Endothelial cell of umbilical vein (primary cell): ENCODE results near the gene AK4. TPM values are rescaled to one million over a fixed set of nuclear protein-coding genes. Genes with fewer than 3 reads are reported as not detected.

Source experiments
- BruUV-seq: library from RNA; stranded (reverse); fragments of 400-500 nt; replicated peaks from 2 replicates; lab custom pipeline; 2021; lab: Mats Ljungman, UMichigan
- CTCF ChIA-PET: fragments of 300-600, 350-600 bp; sonication (Branson Sonifier 250); formaldehyde crosslinking; loops from one replicate; lab custom pipeline; 2021; ENCODE audit warnings: antibody characterized with exemption, inconsistent platforms; lab: Charles Lee
- POLR2A ChIA-PET: fragments of 300-600, 350-600 bp; sonication (Branson Sonifier 250); formaldehyde crosslinking; loops from one replicate; lab custom pipeline; 2021; ENCODE audit warnings: antibody characterized with exemption, inconsistent platforms; lab: Charles Lee
- DNase-seq: peaks from one replicate; pipeline ENCODE4 v3.0.0-alpha.2; 2011; ENCODE audit warnings: low read depth, low spot score
- FAIRE-seq: peaks from 2 replicates; lab custom pipeline; 2011; peaks lifted over from hg19 to GRCh38; lab: Jason Lieb, UNC
- H2AFZ ChIP-seq: 2 replicates; pipeline ENCODE4 v1.6.0; 2012; ENCODE audit warnings: low read depth, low read length, control low read depth, inconsistent platforms
- H3K27ac ChIP-seq: 2 replicates; pipeline ENCODE4 v1.5.1; 2011; ENCODE audit warnings: low read depth, mild to moderate bottlenecking, control low read depth, low read length, moderate library complexity; ENCODE audit not compliant: insufficient read depth
- H3K27me3 ChIP-seq, 2 experiments: 2 replicates each; pipeline versions ENCODE4 v1.6.0 to v1.6.1; 2011; ENCODE audit warnings: low read length in 2 of 2, mixed read lengths in 1 of 2; ENCODE audit not compliant: control insufficient read depth in 2 of 2, insufficient read depth in 2 of 2
- H3K36me3 ChIP-seq, 2 experiments: 2 replicates in 1 of 2; 3 replicates in 1 of 2; pipeline ENCODE4 v1.5.1; 2011; ENCODE audit warnings: low read length in 2 of 2, mild to moderate bottlenecking in 1 of 2, moderate library complexity in 1 of 2; ENCODE audit not compliant: control insufficient read depth in 2 of 2, insufficient read depth in 2 of 2; ENCODE audit errors: extremely low read depth in 1 of 2
- H3K4me1 ChIP-seq: 3 replicates; pipeline ENCODE4 v1.5.1; 2011; ENCODE audit warnings: mild to moderate bottlenecking, low read length; ENCODE audit not compliant: control insufficient read depth, insufficient read depth; ENCODE audit errors: extremely low read depth
- H3K4me2 ChIP-seq: 2 replicates; pipeline ENCODE4 v1.6.1; 2011; ENCODE audit warnings: low read length, control low read depth, mixed read lengths; ENCODE audit not compliant: insufficient read depth
- H3K4me3 ChIP-seq, 3 experiments: fragments of 200-600 bp in 1 of 3; sonication (generic), shearing (Covaris generic) in 1 of 3; replicated peaks in 1 of 3; 2 replicates each; pipeline ENCODE4 v1.5.1; 2011 to 2016; ENCODE audit warnings: control low read depth in 3 of 3, low read length in 3 of 3, mild to moderate bottlenecking in 2 of 3, inconsistent platforms in 1 of 3, low read depth in 1 of 3, moderate library complexity in 1 of 3; ENCODE audit not compliant: insufficient read depth in 1 of 3
- H3K79me2 ChIP-seq: 2 replicates; pipeline ENCODE4 v1.6.0; 2012; ENCODE audit warnings: low read length, inconsistent platforms; ENCODE audit not compliant: control insufficient read depth, insufficient read depth
- H3K9ac ChIP-seq: replicated peaks from 2 replicates; pipeline ENCODE3; 2011; ENCODE audit warnings: low read length, control low read depth; ENCODE audit not compliant: insufficient read depth; ENCODE audit errors: extremely low read depth
- H3K9me1 ChIP-seq: replicated peaks from 3 replicates; pipeline ENCODE4 v1.6.0; 2011; ENCODE audit warnings: mild to moderate bottlenecking, low read length; ENCODE audit not compliant: control insufficient read depth, insufficient read depth; ENCODE audit errors: extremely low read depth
- H3K9me3 ChIP-seq: replicated peaks from 2 replicates; pipeline ENCODE4 v1.5.1; 2012; ENCODE audit warnings: low read length, inconsistent platforms; ENCODE audit not compliant: control insufficient read depth, insufficient read depth
- H4K20me1 ChIP-seq: replicated peaks from 2 replicates; pipeline ENCODE3; 2011; ENCODE audit warnings: mild to moderate bottlenecking, low read length; ENCODE audit not compliant: control insufficient read depth, insufficient read depth; ENCODE audit errors: extremely low read depth
- EZH2 ChIP-seq: IDR thresholded peaks from 2 replicates; pipeline ENCODE4 v1.6.1; 2012; ENCODE audit warnings: borderline replicate concordance, low read depth, mild to moderate bottlenecking, moderate library complexity, low read length, inconsistent platforms; ENCODE audit not compliant: severe bottlenecking
- GATA2 ChIP-seq: IDR thresholded peaks from 2 replicates; pipeline ENCODE4 v1.7.0; 2011; ENCODE audit warnings: low read depth, mild to moderate bottlenecking, moderate library complexity, mixed read lengths, low read length; ENCODE audit not compliant: insufficient read length, insufficient read depth
- JUN ChIP-seq: IDR thresholded peaks from 2 replicates; pipeline ENCODE4 v1.6.1; 2011; ENCODE audit warnings: borderline replicate concordance, low read depth; ENCODE audit not compliant: insufficient read length, insufficient read depth
- MYC ChIP-seq: IDR thresholded peaks from one replicate; pipeline ENCODE4 v1.6.1; 2011; ENCODE audit warnings: mild to moderate bottlenecking, low read depth, low read length
- POLR2A ChIP-seq: IDR thresholded peaks from 2 replicates; pipeline ENCODE4 v1.6.1; 2012; ENCODE audit warnings: low read depth, mild to moderate bottlenecking, control low read depth, low read length
- POLR2AphosphoS5 ChIP-seq: IDR thresholded peaks from 2 replicates; pipeline ENCODE4 v1.6.1; 2012; ENCODE audit warnings: low read depth, mild to moderate bottlenecking, control low read depth, low read length, moderate library complexity; ENCODE audit not compliant: insufficient read depth
- dilution Hi-C: fragments of 300-500 bp; cut with MboI; formaldehyde crosslinking; loops from one replicate; pipeline ENCODE4 v1.15.0; 2019; ENCODE audit warnings: low sequenced_read_pairs; ENCODE audit not compliant: extremely low pct_ligation_motif_present
- intact Hi-C: fragments of 100-400 bp; cut with micrococcal nuclease; formaldehyde crosslinking; loops from one replicate; pipeline ENCODE4 v1.10.0; 2022
- polyA plus RNA-seq, 4 experiments: library from polyadenylated mRNA; depleted of rRNA in 3 of 4; stranded (reverse) in 3 of 4; unstranded in 1 of 4; fragments of >200 nt; gene quantifications; 2 replicates each; pipeline versions ENCODE4 v1.2.1 to v1.2.3, GENCODE V29; 2011 to 2012; ENCODE audit warnings: missing spikeins in 1 of 4
- total RNA-seq: library from RNA; stranded (reverse); gene quantifications from 2 replicates; pipeline ENCODE4 v1.2.3, GENCODE V29; 2021
- TF ChIP-seq, protein P1 (sequence below), 2 donors: IDR thresholded peaks; 1 replicate in 1 of 2; 2 replicates in 1 of 2; pipeline ENCODE4 v1.5.1; 2011; ENCODE audit warnings: low read length in 2 of 2, mild to moderate bottlenecking in 2 of 2, moderate library complexity in 2 of 2, control low read depth in 1 of 2, inconsistent platforms in 1 of 2, low read depth in 1 of 2; ENCODE audit not compliant: insufficient read depth in 1 of 2; ENCODE audit errors: extremely low read depth in 1 of 2
- TF ChIP-seq, protein P2 (sequence below): IDR thresholded peaks from 2 replicates; pipeline ENCODE4 v1.6.1; 2011; ENCODE audit not compliant: insufficient read depth, insufficient read length

AK4 gene
- total and polyA plus RNA-seq, 2 donors (not counting 3 experiments of a cell fraction or from before 2014, with no cell fraction given): 2.2 to 5.6 TPM

DNA sequence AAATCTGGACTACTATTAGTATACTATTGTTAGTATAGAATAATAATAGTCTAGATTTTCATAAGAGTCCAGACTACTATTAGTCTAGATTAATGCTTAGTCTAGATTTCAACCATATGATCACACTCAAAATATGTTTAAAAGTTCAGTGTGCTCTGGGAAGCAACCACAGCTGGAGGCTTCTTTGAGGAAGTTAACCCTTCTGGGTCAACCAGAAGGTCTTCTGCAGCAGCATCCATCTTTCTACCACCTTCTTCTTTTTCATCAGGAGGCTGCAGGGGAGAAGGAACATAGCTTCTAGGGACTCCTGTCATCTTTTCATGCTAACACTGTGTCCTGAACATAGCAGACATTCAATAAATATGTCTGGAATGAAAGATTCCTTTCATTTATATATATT, 110.1 kb downstream of the AK4 start:
- FAIRE-seq: no peak

More for the DNA sequence above, 110.1 kb downstream of the AK4 start:
- BruUV-seq: no TSS peak
- dilution Hi-C loops: no loop called here
- H3K9me3 ChIP-seq: no peaks in the 10 kb centered on the region
- no peak overlapping the region for H3K27ac ChIP-seq
- no peaks in the 10 kb centered on the region for H3K36me3 ChIP-seq
- no peak for DNase-seq
- no peak overlapping the region for H2AFZ ChIP-seq
- peaks cover 13% of the 10 kb centered on the region for H3K4me1 ChIP-seq
- no peaks in the 10 kb centered on the region for H4K20me1 ChIP-seq
- no peaks in the 10 kb centered on the region for H3K79me2 ChIP-seq
- no peak overlapping the region for H3K4me3 ChIP-seq
- ChIA-PET CTCF (interaction anchor here (1.6 kb wide), 1 partner anchor 10 kb away, joined by 4 read pairs; no protein-coding TSS in a partner anchor), POLR2A (no interaction called here)
- no peak for TF ChIP-seq POLR2AphosphoS5
- TF ChIP-seq POLR2A: no peak
- TF ChIP-seq MYC: no peak
- no peak for TF ChIP-seq EZH2
- no peak for TF ChIP-seq JUN
- TF ChIP-seq, protein P1, sequence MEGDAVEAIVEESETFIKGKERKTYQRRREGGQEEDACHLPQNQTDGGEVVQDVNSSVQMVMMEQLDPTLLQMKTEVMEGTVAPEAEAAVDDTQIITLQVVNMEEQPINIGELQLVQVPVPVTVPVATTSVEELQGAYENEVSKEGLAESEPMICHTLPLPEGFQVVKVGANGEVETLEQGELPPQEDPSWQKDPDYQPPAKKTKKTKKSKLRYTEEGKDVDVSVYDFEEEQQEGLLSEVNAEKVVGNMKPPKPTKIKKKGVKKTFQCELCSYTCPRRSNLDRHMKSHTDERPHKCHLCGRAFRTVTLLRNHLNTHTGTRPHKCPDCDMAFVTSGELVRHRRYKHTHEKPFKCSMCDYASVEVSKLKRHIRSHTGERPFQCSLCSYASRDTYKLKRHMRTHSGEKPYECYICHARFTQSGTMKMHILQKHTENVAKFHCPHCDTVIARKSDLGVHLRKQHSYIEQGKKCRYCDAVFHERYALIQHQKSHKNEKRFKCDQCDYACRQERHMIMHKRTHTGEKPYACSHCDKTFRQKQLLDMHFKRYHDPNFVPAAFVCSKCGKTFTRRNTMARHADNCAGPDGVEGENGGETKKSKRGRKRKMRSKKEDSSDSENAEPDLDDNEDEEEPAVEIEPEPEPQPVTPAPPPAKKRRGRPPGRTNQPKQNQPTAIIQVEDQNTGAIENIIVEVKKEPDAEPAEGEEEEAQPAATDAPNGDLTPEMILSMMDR (IDR thresholded peaks at IDR 0.05; ENCODE audit: extremely low read depth in 1 of 2, insufficient read depth in 1 of 2, low read depth in 1 of 2, low read length in 2 of 2): no peak
- TF ChIP-seq GATA2: no peak
- TF ChIP-seq, protein P2, sequence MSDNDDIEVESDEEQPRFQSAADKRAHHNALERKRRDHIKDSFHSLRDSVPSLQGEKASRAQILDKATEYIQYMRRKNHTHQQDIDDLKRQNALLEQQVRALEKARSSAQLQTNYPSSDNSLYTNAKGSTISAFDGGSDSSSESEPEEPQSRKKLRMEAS: no peak
- H3K27me3 ChIP-seq: no peaks in the 10 kb centered on the region
- H3K4me2 ChIP-seq: no peak overlapping the region
- H3K9me1 ChIP-seq: no peaks in the 10 kb centered on the region
- no peak overlapping the region for H3K9ac ChIP-seq
- intact Hi-C loops: no loop called here
